Natural killer cell treated with Interleukin-12 subunit alpha and Interleukin-12 subunit beta and Interleukin-15 and Interleukin-18, amount 100 ng/mL, for 72 hours (primary cell): ENCODE results near the gene ADAMTSL2. TPM values are rescaled to one million over a fixed set of nuclear protein-coding genes. Genes with fewer than 3 reads are reported as not detected.

Experiments
- ATAC-seq, 2 donors: fragments of 150-1000 bp; cut with Tn5 transposase in 1 of 2; sonication (Bioruptor Pico), chemical (Tn5 transposase) in 1 of 2; 2 replicates each; pipeline ENCODE4 v1.10.0; 2021
- DNase-seq: peaks from one replicate; pipeline ENCODE4 v3.0.0; 2022; ENCODE audit warnings: low spot score
- H3K27ac Mint-ChIP-seq, 2 donors: 1 replicate in 1 of 2; 2 replicates in 1 of 2; pipeline ENCODE4 v1.8.0; 2022; ENCODE audit warnings: mixed read lengths in 2 of 2, mild to moderate bottlenecking in 1 of 2, moderate library complexity in 1 of 2
- H3K27me3 Mint-ChIP-seq, 2 donors: 1 replicate in 1 of 2; 2 replicates in 1 of 2; pipeline ENCODE4 v1.8.0; 2022; ENCODE audit warnings: mixed read lengths in 2 of 2
- H3K36me3 Mint-ChIP-seq: one replicate; pipeline ENCODE4 v1.8.0; 2022; ENCODE audit warnings: mixed read lengths
- H3K4me1 Mint-ChIP-seq, 2 donors: 1 replicate in 1 of 2; 2 replicates in 1 of 2; pipeline ENCODE4 v1.8.0; 2022; ENCODE audit warnings: low read depth in 2 of 2, mixed read lengths in 2 of 2, mild to moderate bottlenecking in 1 of 2
- H3K4me3 Mint-ChIP-seq: one replicate; pipeline ENCODE4 v1.8.0; 2022; ENCODE audit warnings: mixed read lengths
- H3K9me3 Mint-ChIP-seq: 2 replicates; pipeline ENCODE4 v1.8.0; 2022; ENCODE audit warnings: mixed read lengths
- total RNA-seq, 2 donors: library from RNA; stranded (reverse); gene quantifications; one replicate each; pipeline ENCODE4 v1.2.3, GENCODE V29; 2022

Gene ADAMTSL2
- total RNA-seq, 2 donors from 2014 or later, result not detected

DNA sequence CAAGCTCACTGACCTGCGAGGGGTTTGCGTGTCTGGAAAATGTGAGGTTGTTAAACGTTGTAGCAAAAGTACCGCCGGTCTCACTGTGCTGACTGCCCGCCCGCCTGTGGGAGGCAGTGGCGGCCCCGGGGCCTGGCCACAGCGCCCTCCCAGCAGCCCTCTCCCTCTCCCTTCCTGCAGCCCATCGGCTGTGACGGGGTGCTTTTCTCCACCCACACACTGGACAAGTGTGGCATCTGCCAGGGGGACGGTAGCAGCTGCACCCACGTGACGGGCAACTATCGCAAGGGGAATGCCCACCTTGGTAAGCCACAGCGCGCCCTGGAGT is 6.2 kb downstream of the ADAMTSL2 start:
- peak in 1 of 2 donors; percentile 43 for ATAC-seq
- peaks cover 0 to 2% of the 10 kb centered on the region in 2 donors for H3K4me1 Mint-ChIP-seq
- no peak for DNase-seq

DNA sequence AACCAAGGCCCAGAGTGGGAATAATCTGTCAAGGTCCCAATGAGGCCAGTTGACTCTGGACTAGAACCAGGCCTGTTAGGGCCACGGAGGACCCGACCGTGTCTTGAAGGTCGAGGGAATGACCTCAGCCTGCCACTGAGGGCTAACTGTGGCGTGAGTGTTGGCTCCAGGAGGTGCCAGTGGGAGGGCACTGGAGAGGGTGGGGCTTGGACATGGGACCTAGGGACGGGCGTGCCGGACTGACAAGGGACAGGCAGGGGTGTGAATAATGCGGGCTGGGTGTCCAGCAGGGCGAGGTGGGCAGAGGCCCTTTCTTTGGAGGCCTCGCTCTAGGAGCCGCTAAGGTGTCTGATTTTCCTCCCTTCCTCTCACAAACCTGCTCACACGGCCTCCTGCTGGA is 7.5 kb downstream of the ADAMTSL2 start:
- peaks cover 0 to 2% of the 10 kb centered on the region in 2 donors for H3K4me1 Mint-ChIP-seq

More for the DNA sequence above, 6.2 kb downstream of the ADAMTSL2 start:
- Mint-ChIP-seq H3K27me3 (peaks cover 0 to 12% of the 10 kb centered on the region in 2 donors), H3K9me3 (no peaks in the 10 kb centered on the region), H3K4me3 (no peak overlapping the region), H3K27ac (no peak overlapping the region), H3K36me3 (no peaks in the 10 kb centered on the region)

DNA sequence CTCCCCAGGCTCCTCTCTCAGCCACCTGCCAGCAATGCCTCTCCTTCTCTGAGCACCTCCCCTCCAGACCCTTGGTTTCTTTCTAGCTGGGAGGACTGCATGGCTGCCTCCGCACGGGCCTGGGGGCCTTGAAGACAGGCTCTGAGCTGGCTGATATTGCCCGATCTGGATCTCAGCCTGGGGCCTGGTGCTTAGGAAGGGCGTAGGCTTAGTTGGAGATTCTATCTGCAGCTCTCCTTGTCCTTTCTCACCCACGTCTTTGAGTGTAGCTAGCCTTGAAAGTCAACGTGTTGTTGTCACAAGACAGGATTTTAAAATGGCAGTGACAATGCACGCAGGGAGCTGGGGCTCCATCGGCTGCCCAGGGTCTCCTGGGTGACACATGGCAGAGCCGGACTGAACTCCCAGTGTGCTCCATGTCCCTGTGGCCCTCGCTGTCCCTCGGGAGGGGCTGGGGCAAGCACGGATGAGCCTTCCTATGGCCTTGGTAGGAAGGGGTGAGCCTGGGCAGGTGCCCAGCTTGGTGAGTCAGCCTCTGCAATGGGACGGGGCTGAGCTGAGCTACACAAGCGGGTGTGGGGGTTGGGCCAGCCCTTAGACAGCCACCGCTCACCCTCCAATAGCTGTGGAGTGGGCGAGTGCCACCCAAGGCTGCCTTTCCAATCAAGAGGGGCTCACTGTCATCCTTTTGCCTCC is 9.4 kb downstream of the ADAMTSL2 start:
- peak in 1 of 2 donors; percentile 11 for ATAC-seq
- Mint-ChIP-seq H3K4me1 (peaks cover 0 to 2% of the 10 kb centered on the region in 2 donors), H3K27me3 (peaks cover 0 to 8% of the 10 kb centered on the region in 2 donors), H3K27ac (no peak overlapping the region), H3K36me3 (no peaks in the 10 kb centered on the region), H3K4me3 (no peak overlapping the region), H3K9me3 (no peaks in the 10 kb centered on the region)
- DNase-seq, result no peak

More for the DNA sequence above, 7.5 kb downstream of the ADAMTSL2 start:
- Mint-ChIP-seq H3K9me3 (no peaks in the 10 kb centered on the region), H3K36me3 (no peaks in the 10 kb centered on the region), H3K4me3 (no peak overlapping the region), H3K27ac (no peak overlapping the region), H3K27me3 (peaks cover 0 to 9% of the 10 kb centered on the region in 2 donors)
- no peak for ATAC-seq
- no peak for DNase-seq

DNA sequence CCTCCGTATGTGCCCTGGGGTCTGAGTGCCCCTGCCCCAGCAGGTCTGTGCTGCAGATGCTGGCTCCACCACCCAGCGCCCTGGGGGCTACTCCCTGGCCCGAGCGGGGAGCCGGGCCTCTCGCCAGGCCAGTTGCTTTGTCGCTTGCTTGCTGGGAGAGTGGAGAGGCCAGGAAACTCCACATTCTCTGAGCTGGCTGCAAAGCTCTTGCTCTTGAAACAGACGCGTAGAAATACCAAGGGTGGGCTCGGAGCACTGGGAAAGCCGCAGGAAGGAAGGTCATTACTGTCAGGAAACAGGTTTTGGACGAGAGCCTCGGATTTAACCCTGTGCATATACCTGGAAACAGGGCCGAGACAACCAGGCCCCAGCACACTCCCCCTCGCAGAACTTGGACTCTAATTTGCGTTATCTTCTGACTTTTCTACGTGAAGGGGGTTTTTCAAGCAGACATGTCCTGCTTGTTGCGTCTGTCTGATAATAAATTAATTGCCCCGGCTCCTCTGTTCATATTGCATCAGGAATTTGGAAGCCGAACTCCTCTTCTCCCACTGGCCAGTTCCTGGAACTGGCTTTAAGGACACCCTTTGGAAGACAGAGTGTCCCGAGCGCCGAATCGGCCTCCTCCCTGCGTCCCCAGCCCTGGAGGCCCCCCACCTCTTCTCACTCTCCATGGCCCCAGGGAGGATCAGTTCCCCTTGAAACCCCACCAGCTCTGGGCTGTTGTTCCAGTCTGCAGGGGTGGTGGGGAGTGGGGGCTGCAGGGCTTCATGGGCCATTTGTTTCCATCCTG is 11.2 kb downstream of the ADAMTSL2 start:
- Mint-ChIP-seq H3K27ac (no peak overlapping the region), H3K4me1 (no peaks in the 10 kb centered on the region), H3K27me3 (peaks cover 0 to 2% of the 10 kb centered on the region in 2 donors), H3K9me3 (no peaks in the 10 kb centered on the region), H3K36me3 (no peaks in the 10 kb centered on the region), H3K4me3 (no peak overlapping the region)
- DNase-seq, result no peak
- no peak for ATAC-seq

DNA sequence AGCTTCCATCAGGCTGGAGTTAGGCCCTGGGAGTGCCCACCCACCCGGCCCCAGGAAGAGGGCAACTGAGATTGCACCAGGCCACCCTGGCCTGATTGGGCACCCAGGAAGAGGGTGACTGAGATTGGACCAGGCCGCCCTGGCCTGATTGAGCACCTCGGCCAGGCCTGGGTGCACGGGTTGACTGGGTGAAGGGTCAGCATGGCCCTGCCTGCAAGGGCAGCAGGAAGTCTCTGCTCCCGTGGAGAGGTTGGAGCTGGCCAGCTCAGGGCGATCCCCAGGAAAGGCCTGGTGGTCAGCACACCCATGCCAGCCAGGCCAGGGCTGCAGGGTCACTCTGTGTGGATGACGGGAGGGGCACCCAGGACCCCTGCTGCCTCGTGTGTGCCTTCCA is 11.8 kb downstream of the ADAMTSL2 start:
- no peaks in the 10 kb centered on the region for H3K9me3 Mint-ChIP-seq
- no peak for ATAC-seq
- no peak for DNase-seq
- peaks cover 0 to 5% of the 10 kb centered on the region in 2 donors for H3K27me3 Mint-ChIP-seq
- no peaks in the 10 kb centered on the region for H3K36me3 Mint-ChIP-seq
- H3K4me3 Mint-ChIP-seq, result no peak overlapping the region
- H3K4me1 Mint-ChIP-seq, result no peaks in the 10 kb centered on the region
- H3K27ac Mint-ChIP-seq, result no peak overlapping the region

DNA sequence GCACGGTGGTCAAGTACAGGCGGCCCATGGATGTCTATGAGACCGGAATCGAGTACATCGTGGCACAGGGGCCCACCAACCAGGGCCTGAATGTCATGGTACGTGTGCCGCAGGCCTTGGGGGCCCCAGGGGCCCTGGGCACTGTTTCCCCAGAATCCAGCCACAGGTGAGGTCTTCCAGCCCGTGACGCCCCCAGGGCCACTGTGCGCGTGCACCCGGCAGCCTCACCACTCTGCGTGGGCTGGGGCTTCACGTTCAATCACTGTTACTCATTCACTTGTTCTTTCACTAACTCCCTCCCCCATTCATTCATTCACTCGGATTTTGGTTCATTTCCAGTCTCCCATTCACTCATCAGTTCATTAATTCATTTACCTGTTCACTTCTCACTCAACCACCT is 12.6 kb downstream of the ADAMTSL2 start:
- peaks cover 0 to 5% of the 10 kb centered on the region in 2 donors for H3K27me3 Mint-ChIP-seq
- no peak overlapping the region for H3K4me3 Mint-ChIP-seq
- no peak for DNase-seq
- H3K27ac Mint-ChIP-seq, result no peak overlapping the region
- H3K9me3 Mint-ChIP-seq, result no peaks in the 10 kb centered on the region
- no peaks in the 10 kb centered on the region for H3K36me3 Mint-ChIP-seq
- no peaks in the 10 kb centered on the region for H3K4me1 Mint-ChIP-seq
- ATAC-seq, result no peak

DNA sequence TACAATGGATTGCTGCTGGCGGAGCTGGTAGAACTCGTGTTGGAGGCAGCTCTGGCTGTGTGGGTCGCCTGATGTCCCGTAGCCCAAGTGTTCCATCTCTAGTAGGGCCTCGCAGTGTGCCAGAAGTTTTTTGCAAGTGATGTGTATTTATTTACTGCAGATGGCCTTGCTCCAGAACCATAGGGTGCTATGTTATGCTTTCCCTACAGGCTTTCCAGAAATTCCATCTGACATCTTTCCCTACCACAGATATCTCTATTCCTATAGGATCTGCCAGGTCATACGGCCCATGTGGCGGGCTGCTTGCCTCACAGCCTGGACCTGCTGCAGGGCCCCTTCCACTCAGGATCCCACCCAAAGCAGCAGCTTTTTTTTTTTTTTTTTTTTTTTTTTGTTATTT is 16.9 kb downstream of the ADAMTSL2 start:
- Mint-ChIP-seq H3K27ac (no peak overlapping the region), H3K4me3 (no peak overlapping the region), H3K9me3 (no peaks in the 10 kb centered on the region), H3K27me3 (peaks cover 0 to 9% of the 10 kb centered on the region in 2 donors), H3K36me3 (no peaks in the 10 kb centered on the region), H3K4me1 (no peaks in the 10 kb centered on the region)
- ATAC-seq (no peak), DNase-seq (no peak)

DNA sequence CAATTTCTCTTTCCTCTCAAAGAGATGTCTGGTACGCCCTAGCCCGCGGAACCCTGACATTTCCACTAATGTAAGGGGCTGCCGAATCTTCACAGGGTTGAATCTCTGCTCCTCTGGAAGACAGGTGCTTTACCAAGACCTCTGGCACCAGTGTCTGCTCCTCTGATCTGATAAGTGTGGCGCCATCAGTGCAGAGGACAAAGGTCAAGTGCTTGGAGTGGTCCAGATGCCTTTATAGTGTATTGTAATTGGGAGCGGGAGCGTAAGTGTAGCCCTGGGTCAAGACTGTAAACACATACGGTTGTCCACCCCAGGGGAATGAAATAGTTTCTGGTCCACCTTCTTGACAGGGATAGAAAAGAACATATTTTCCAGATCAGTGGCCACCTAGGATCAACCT is 17.7 kb downstream of the ADAMTSL2 start:
- Mint-ChIP-seq H3K27ac (no peak overlapping the region), H3K4me3 (no peak overlapping the region), H3K4me1 (no peaks in the 10 kb centered on the region), H3K27me3 (peaks cover 0 to 9% of the 10 kb centered on the region in 2 donors), H3K36me3 (no peaks in the 10 kb centered on the region), H3K9me3 (no peaks in the 10 kb centered on the region)
- DNase-seq (no peak), ATAC-seq (no peak)

DNA sequence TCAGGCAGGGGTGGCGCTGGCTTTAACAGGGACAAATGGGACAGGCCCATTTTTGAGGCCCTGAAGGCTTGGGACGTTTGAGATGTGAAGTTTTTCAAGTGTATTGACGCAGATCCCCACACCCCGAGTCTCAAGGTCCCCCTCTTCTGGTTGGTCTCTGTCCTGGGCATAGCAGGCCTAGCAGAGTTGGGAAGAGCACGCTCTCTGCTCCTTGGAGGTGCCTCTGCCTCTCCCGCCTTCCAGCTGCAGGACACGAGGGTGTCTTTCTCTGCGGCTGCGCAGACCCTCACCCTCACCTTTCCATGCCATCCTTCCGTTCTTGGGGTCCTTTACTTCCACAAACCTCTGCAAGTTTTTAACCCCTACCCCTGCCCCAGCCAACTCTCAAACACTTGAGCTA is 18.6 kb downstream of the ADAMTSL2 start:
- Mint-ChIP-seq H3K27ac (no peak overlapping the region), H3K36me3 (no peaks in the 10 kb centered on the region), H3K27me3 (peaks cover 0 to 9% of the 10 kb centered on the region in 2 donors), H3K4me3 (no peak overlapping the region), H3K9me3 (no peaks in the 10 kb centered on the region), H3K4me1 (peaks cover 6 to 8% of the 10 kb centered on the region in 2 donors)
- no peak for ATAC-seq
- no peak for DNase-seq

DNA sequence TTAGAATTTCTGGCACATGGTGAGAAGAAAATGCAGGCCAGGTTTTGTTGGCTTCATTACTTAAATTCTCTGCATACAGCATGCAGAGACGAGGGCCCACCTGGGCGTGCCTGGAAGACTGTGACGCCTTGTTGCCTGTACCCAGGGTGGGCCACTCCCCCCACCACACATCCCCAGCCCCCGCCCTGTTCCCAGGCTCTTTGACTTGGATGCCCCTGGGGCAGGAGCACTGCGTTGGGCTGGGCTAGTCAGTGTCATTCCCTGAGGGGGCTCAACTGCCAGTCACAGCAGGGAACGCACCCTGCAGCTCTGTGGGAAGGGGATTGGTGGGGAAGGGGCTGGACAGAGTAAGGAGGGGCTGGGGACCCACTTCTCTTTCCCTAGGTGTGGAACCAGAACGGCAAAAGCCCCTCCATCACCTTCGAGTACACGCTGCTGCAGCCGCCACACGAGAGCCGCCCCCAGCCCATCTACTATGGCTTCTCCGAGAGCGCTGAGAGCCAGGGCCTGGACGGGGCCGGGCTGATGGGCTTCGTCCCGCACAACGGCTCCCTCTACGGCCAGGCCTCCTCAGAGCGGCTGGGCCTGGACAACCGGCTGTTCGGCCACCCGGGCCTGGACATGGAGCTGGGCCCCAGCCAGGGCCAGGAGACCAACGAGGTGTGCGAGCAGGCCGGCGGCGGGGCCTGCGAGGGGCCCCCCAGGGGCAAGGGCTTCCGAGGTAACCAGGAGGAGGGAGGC is 19.6 kb downstream of the ADAMTSL2 start:
- DNase-seq (no peak), ATAC-seq (no peak)
- H3K4me3 Mint-ChIP-seq, result no peak overlapping the region
- H3K4me1 Mint-ChIP-seq, result peaks cover 14 to 17% of the 10 kb centered on the region in 2 donors
- no peak overlapping the region for H3K27ac Mint-ChIP-seq
- H3K9me3 Mint-ChIP-seq, result no peaks in the 10 kb centered on the region
- H3K27me3 Mint-ChIP-seq, result peaks cover 5 to 12% of the 10 kb centered on the region in 2 donors
- H3K36me3 Mint-ChIP-seq, result no peaks in the 10 kb centered on the region

DNA sequence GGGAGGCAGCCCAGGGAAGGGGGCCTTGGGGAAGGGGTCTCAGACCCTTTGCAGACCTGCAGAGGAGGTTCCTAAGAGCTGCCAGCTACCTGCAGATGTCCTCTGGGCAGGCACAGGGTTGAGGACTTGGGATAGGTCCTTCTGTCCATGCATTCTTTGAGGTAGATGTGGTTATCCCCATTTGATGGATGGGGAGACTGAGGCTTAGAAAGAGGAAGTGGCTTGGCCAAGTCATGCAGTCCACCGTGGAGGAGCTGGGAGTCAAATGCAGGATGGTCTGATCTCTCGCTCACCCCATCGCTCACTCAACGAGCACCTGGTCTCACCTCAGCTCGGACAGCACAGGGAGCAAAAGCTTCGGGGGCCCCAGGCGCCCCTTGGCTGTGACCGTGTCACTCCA is 20.2 kb downstream of the ADAMTSL2 start:
- Mint-ChIP-seq H3K9me3 (no peaks in the 10 kb centered on the region), H3K27ac (no peak overlapping the region), H3K27me3 (peaks cover 5 to 13% of the 10 kb centered on the region in 2 donors), H3K36me3 (no peaks in the 10 kb centered on the region), H3K4me3 (no peak overlapping the region), H3K4me1 (peaks cover 14 to 18% of the 10 kb centered on the region in 2 donors)
- DNase-seq (no peak), ATAC-seq (no peak)

DNA sequence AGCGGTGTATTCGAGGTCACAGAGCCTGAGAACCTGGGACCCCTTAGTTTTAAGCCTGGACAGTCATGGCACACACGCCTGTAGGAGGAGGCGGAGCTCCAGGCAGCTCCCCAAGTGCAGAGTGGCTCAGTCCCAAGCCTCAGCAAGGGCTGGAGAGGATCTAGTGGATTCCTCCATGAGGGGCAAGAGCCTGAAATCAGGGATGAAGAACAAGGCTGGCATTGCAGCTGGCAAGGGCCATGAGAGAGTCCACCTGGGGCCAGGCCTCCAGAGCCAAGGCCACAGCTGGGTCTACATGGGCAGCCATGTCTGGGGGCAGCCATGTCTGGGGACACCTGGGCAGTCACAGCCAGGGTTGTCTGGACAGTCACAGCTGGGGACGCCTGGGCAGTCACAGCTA is 21.9 kb downstream of the ADAMTSL2 start:
- Mint-ChIP-seq H3K27ac (no peak overlapping the region), H3K4me3 (no peak overlapping the region), H3K9me3 (no peaks in the 10 kb centered on the region), H3K4me1 (peaks cover 14 to 20% of the 10 kb centered on the region in 2 donors), H3K27me3 (peaks cover 5 to 13% of the 10 kb centered on the region in 2 donors), H3K36me3 (no peaks in the 10 kb centered on the region)
- DNase-seq, result no peak
- no peak for ATAC-seq

DNA sequence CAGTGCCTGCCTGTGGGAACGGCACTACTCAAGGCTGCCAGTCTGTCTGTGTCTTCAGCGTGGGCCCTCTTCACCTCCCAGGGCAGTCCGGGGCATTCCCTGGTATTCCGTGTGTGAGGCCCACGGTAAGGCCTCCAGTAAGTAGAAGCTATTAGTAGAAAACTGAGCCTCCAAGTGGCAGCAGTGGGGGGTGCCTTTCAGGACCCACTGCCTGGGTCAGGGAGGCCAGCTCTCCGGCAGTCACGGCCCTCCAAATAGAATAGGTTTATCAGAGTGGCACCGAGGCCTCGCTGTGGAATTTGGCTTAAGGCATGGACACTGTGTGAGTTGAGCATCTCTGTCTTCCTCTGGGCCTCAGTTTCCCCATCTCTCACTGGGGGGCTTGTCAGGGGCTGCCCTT is 23.1 kb downstream of the ADAMTSL2 start:
- peak overlapping the region in 1 of 2 donors; percentile 90 for H3K27ac Mint-ChIP-seq
- no peak for ATAC-seq

More for the DNA sequence above, 23.1 kb downstream of the ADAMTSL2 start:
- Mint-ChIP-seq H3K36me3 (no peaks in the 10 kb centered on the region), H3K4me1 (peaks cover 14 to 20% of the 10 kb centered on the region in 2 donors), H3K27me3 (peaks cover 5 to 13% of the 10 kb centered on the region in 2 donors), H3K9me3 (no peaks in the 10 kb centered on the region), H3K4me3 (no peak overlapping the region)
- DNase-seq, result no peak
